HFFc6 (cell line): Measurements from ENCODE around the gene GREB1. TPM values are rescaled to one million over a fixed set of nuclear protein-coding genes. Genes with fewer than 3 reads are reported as not detected.

ENCODE experiments used
- DNase-seq: peaks from one replicate; pipeline ENCODE4 v3.0.0-alpha.2; 2018
- H3K27ac Mint-ChIP-seq: 2 replicates; pipeline ENCODE4 v1.8.0; 2020; ENCODE audit warnings: mild to moderate bottlenecking, mixed read lengths
- H3K27me3 Mint-ChIP-seq: 2 replicates; pipeline ENCODE4 v1.8.0; 2021; ENCODE audit warnings: mild to moderate bottlenecking, moderate library complexity, mixed read lengths; ENCODE audit not compliant: insufficient read depth
- H3K36me3 Mint-ChIP-seq: 2 replicates; pipeline ENCODE4 v1.8.0; 2021; ENCODE audit warnings: low read depth, mixed read lengths
- H3K4me1 Mint-ChIP-seq: 2 replicates; pipeline ENCODE4 v1.8.0; 2020; ENCODE audit warnings: low read depth, mixed read lengths
- H3K4me3 Mint-ChIP-seq: 2 replicates; pipeline ENCODE4 v1.8.0; 2020; ENCODE audit warnings: mild to moderate bottlenecking, moderate library complexity, mixed read lengths
- H3K9me3 Mint-ChIP-seq: 2 replicates; pipeline ENCODE4 v1.8.0; 2020; ENCODE audit warnings: mild to moderate bottlenecking, mixed read lengths
- total RNA-seq, 6 experiments: library from RNA; stranded (reverse); fragmentation: NEBNext Ultra II Directional; extraction: Animal tissue kit (Norgen Biotek cat#: 25700); gene quantifications; 2 replicates in 1 of 6; 3 replicates in 5 of 6; pipeline ENCODE4 v1.2.3, GENCODE V29; 2021
- TF ChIP-seq, protein P1 (sequence below): fragments of 200-600 bp; sonication (generic); IDR thresholded peaks from 2 replicates; pipeline ENCODE4 v1.5.0; 2021; ENCODE audit warnings: antibody characterized with exemption, mild to moderate bottlenecking

Gene GREB1
- total RNA-seq, 6 experiments from 2014 or later, result 0.07 to 0.11 (median 0.09) TPM; not detected in 3

DNA sequence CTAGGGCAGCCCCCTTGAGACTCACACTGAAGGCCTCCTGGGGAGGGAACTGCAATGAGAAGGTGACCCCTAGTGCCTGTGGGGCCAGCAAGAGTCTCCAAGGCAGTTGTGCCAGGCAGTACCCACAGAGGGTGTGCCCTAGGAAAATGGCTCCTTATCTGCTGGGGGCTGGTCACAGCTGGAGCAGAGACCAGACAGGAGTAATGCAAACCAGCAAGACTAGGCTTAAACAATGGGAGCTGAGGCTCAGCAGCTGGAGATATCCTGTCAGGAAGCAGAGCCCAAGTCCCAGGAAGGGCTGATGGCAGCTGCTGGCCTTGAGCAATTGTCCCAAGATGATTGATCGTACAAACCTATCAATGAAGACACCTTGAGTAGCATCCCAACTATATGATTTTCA lies 41.1 kb upstream of the GREB1 start:
- Mint-ChIP-seq H3K36me3 (no peaks in the 10 kb centered on the region), H3K4me1 (no peaks in the 10 kb centered on the region), H3K27ac (no peak overlapping the region), H3K27me3 (peaks cover 24% of the 10 kb centered on the region), H3K9me3 (peaks cover 4% of the 10 kb centered on the region), H3K4me3 (no peak overlapping the region)
- TF ChIP-seq, protein P1, sequence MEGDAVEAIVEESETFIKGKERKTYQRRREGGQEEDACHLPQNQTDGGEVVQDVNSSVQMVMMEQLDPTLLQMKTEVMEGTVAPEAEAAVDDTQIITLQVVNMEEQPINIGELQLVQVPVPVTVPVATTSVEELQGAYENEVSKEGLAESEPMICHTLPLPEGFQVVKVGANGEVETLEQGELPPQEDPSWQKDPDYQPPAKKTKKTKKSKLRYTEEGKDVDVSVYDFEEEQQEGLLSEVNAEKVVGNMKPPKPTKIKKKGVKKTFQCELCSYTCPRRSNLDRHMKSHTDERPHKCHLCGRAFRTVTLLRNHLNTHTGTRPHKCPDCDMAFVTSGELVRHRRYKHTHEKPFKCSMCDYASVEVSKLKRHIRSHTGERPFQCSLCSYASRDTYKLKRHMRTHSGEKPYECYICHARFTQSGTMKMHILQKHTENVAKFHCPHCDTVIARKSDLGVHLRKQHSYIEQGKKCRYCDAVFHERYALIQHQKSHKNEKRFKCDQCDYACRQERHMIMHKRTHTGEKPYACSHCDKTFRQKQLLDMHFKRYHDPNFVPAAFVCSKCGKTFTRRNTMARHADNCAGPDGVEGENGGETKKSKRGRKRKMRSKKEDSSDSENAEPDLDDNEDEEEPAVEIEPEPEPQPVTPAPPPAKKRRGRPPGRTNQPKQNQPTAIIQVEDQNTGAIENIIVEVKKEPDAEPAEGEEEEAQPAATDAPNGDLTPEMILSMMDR, result no peak
- DNase-seq, result no peak

DNA sequence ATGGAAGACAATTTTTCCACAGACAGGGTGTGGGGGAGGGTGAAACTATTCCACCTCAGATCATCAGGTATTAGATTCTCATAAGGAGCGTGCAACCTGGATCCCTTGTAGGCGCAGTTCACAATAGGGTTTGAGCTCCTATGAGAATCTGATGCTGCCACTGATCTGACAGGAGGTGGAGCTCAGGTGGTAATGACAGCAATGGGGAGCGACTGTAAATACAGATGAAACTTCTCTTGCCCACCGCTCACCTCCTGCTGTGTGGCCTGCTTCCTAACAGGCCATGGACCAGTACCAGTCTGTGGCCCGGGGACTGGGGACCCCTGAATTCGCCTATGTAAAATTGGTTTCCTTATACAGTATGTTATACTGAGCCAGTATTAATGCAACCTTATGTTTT lies 40.6 kb upstream of the GREB1 start:
- TF ChIP-seq, protein P1, result no peak
- no peak for DNase-seq
- no peak overlapping the region for H3K27ac Mint-ChIP-seq
- peaks cover under 1% of the 10 kb centered on the region; the same call in 1 of the 2 replicates for H3K4me1 Mint-ChIP-seq
- no peak overlapping the region for H3K4me3 Mint-ChIP-seq
- H3K27me3 Mint-ChIP-seq, result peaks cover 20% of the 10 kb centered on the region
- H3K9me3 Mint-ChIP-seq, result peaks cover 4% of the 10 kb centered on the region
- no peaks in the 10 kb centered on the region for H3K36me3 Mint-ChIP-seq

DNA sequence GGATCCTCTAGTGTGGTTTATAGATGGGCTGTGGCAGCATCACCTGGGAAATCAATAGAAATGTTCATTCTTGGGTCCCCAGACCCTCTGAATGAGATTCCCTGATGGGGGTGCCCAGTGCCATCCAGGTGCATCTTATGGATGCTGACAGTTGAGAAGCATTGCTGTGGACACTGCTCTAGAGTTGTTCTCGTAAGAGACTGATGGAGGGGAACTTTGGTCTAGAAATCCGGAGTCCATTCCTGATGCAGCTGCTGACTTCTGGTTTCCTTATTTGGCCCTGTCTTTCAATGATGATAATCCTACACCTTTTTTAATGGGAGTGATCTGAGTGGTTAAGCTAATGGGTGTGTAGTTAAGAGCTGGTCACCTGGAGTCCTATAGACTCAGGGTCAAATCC lies 39.5 kb upstream of the GREB1 start:
- Mint-ChIP-seq H3K27ac (no peak overlapping the region), H3K27me3 (peaks cover 26% of the 10 kb centered on the region), H3K36me3 (no peaks in the 10 kb centered on the region), H3K4me3 (no peak overlapping the region), H3K4me1 (peaks cover 7% of the 10 kb centered on the region; the same call in 1 of the 2 replicates), H3K9me3 (peaks cover 4% of the 10 kb centered on the region)
- DNase-seq, result no peak
- TF ChIP-seq, protein P1, result no peak

DNA sequence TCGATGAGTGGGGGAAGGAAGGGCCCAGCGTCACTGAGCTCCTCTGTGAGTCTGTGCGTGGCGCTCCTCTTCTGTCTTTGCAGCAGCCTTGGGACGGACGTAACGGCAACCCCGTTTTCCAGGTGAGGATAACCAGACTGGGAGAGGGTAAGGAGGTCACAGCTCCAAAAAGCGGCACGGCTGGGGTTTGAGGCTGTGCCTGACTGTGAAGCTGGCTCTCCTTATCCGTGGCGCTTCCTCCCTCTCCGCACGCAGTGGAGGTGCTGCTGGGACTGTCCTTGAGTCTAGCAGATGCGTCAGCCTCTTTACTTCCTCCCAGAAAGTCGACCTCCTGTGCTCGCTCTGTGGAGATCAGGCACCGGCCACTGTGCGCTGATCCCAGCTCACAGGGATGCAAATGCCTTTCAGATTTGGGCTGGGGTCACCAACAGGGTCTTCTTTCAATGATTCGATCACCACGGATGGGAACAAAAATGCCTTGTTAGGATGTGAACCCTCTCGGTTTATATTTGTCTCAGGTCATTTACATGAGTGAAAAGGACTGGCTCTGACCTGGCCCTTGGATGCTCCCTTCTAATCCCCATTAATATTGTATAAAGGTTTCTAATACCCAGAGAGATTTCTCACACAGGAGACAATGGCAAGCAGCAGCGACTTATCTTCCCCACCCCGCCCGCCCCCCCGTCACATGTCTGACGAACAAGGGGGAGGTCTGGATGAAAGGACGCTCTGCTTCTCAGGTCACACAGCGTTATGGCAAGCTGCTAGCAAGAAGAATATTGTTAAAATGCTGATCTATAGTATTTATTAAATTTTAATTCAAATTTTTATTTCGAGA lies 37.8 kb upstream of the GREB1 start:
- no peak for DNase-seq
- H3K27me3 Mint-ChIP-seq, result peaks cover 30% of the 10 kb centered on the region
- no peaks in the 10 kb centered on the region for H3K9me3 Mint-ChIP-seq
- H3K27ac Mint-ChIP-seq, result no peak overlapping the region
- H3K4me3 Mint-ChIP-seq, result no peak overlapping the region
- H3K4me1 Mint-ChIP-seq, result peaks cover 14% of the 10 kb centered on the region
- TF ChIP-seq, protein P1, result no peak
- no peaks in the 10 kb centered on the region for H3K36me3 Mint-ChIP-seq

DNA sequence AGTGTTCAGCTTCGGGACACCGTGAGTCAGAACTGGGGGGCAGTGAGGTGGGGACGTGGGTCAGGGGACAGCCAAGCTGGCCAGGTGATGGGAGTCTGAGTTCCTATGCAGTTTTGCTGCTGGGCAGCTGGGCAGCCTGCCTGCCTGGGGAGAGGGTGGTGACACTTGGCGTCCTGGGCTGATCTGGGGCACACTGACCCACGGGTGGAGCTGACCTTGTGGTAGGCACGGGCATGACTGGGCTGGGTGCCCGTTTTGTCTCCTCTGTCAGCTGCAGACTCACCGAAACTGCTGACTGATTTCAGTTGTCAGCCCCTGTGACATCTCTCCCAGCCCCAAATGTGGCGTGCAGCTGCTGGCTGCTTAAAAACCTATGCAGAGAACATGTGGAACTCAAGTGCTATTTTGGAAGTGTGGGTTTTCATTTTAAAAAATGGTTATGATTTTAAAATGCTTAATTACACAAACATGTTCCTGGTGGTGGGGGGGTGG lies 35.3 kb upstream of the GREB1 start:
- H3K4me1 Mint-ChIP-seq, result peaks cover 19% of the 10 kb centered on the region
- H3K4me3 Mint-ChIP-seq, result no peak overlapping the region
- H3K9me3 Mint-ChIP-seq, result no peaks in the 10 kb centered on the region
- peaks cover 21% of the 10 kb centered on the region; the same call in 1 of the 2 replicates for H3K27me3 Mint-ChIP-seq
- TF ChIP-seq, protein P1, result no peak
- no peaks in the 10 kb centered on the region for H3K36me3 Mint-ChIP-seq
- no peak for DNase-seq
- H3K27ac Mint-ChIP-seq, result no peak overlapping the region
